Motor neuron (in vitro differentiated cells): ENCODE results near the gene DNAJB6. TPM values are rescaled to one million over a fixed set of nuclear protein-coding genes. Genes with fewer than 3 reads are reported as not detected.
A peak's percentile ranks its signal among the peaks of the same experiment; 100 is the strongest.
"Not testable (repeated sequence)": the region's sequence is repeated elsewhere in the genome, so short reads cannot be mapped to it uniquely, and the experiment has no call there.

Experiments used
- ATAC-seq, 8 experiments: fragments of 200-7000 bp; cut with Tn5 transposase; replicated peaks in 6 of 8; 2 replicates each; pipeline ENCODE4 v1.8.0; 2021; ENCODE audit warnings: mild to moderate bottlenecking in 8 of 8, moderate library complexity in 8 of 8
- H3K27ac ChIP-seq, 2 donors: fragments of 250-450 bp; sonication (Bioruptor Pico); 2 replicates each; pipeline ENCODE4 v1.9.0; 2021; ENCODE audit warnings: antibody characterized with exemption in 2 of 2, mild to moderate bottlenecking in 2 of 2, moderate library complexity in 1 of 2
- H3K4me1 ChIP-seq, 2 donors: fragments of 250-450 bp; sonication (Bioruptor Pico); replicated peaks in 1 of 2; 2 replicates each; pipeline ENCODE4 v1.6.1; 2021; ENCODE audit warnings: antibody characterized with exemption in 2 of 2, mild to moderate bottlenecking in 2 of 2, moderate library complexity in 1 of 2
- H3K4me3 ChIP-seq, 5 donors: fragments of 250-450 bp; sonication (Bioruptor Pico); 2 replicates each; pipeline ENCODE4 v1.9.0; 2021; ENCODE audit warnings: antibody characterized with exemption in 5 of 5, mild to moderate bottlenecking in 5 of 5, moderate library complexity in 4 of 5
- WGBS, 10 experiments: fragments of 450-650 bp; shearing (Covaris generic); methylation state at CpG; one replicate each; pipeline ENCODE4 v1.0.0; 2022; 5-methylcytosine and 5-hydroxymethylcytosine counted together
- in situ Hi-C, 9 experiments: fragments of 400-800 bp; cut with MboI; loops; one replicate each; pipeline ENCODE4 v1.15.0; 2021; ENCODE audit warnings: low sequenced_read_pairs in 9 of 9, low pct_unique_long_range_greater_than_20kb in 2 of 9; ENCODE audit not compliant: unreplicated experiment in 9 of 9
- total RNA-seq, 8 experiments: library from RNA; unstranded; fragments of 300-600 nt; gene quantifications; 2 replicates each; pipeline versions ENCODE4 v1.2.3 to v1.2.4, GENCODE V29; 2022

DNAJB6 gene
- total RNA-seq, 8 experiments from 2014 or later: 74.7 to 138 (median 109) TPM

DNA sequence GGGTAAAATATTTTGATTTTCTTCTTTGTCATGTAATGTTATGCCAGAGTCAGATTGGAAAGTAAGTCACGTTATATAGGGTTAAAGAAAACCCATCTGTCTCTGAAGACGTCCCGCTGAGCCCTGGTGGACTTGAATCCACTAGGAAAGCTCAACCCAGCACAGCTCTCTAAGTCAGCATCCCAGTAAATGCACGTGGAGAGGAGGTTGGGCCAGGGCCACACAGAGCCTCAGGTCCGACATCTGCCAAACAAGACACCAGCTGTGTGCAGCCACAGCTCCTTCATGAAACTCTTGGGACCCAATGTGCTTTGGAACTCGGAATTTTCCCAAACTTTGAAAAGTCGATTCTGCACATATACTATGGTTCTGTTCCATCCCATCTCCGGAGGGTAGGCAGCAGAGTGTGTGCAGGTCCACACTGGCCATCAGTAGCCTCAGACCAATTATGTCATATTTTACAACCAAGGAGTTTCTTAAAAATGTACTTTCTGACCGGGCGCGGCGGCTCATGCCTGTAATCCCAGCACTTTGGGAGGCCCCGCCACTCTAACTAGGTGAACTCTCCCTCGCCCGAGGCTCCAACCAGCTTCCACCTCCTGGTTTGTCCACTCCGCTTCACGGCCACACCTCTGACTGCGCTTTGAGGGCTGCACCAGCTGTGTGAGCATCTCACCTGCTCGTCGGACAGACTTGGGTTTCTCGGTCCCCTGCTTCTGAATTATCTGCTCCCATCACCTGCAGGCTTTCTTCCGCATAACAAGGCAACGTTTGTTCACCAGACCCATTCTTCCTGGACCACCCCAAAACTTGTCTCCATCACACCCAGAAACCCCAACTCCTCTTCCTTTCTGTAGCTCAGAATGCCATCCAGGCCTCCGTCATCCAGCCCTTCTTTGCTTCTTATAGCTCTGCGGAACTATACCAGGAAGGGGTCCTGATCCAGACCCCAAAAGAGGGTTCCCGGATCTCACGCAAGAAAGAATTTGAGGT is 29.7 kb upstream of the DNAJB6 start:
- peaks cover 0 to 4% of the 10 kb centered on the region in 2 donors for H3K4me1 ChIP-seq
- no peak overlapping the region for H3K4me3 ChIP-seq
- in situ Hi-C loops: no loop called here
- ATAC-seq: no peak
- H3K27ac ChIP-seq: no peak overlapping the region
- 66 to 100% (median 74%) methylated on average over 3 to 15 of the region's 27 CpGs for WGBS, 10 experiments

DNA sequence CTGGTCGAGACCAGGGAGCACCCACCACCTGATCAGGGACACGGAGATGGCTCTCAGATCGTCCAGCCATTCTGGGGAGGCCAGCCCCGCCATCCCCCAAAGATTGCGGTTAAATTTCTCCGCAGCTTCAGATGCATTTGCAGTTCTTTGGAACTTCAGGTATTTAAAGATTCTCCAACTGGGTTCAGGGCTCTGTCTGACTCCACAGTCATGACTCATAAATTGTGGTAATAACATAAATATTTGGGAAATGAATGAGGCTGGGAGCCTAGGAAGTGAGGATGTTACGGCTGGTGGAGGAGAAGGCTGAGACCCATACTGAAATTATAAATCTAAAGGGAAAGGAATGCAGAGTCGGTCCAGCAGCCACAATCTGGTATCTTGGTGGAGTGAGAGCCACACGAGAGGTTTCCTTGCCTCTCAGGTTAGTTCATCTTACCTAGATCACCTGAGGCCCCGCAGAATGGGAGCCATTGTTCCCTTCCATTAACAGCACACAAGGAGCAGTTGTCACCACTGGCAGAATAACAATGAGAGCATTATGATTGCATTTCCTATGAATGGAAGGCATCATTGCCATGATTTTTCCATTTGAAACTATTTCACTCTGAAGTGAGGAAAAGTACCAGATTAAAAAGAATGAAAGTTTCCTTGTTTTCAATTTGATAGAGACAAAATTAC is 26.7 kb upstream of the DNAJB6 start:
- Histone ChIP-seq H3K4me3 (no peak overlapping the region), H3K27ac (no peak overlapping the region), H3K4me1 (peaks cover 0 to 4% of the 10 kb centered on the region in 2 donors)
- 0 to 82% (median 20%) methylated on average over 1 to 8 of the region's 10 CpGs; no CpG with 5 or more reads in 2 of the 10 experiments for WGBS, 10 experiments
- ATAC-seq: peak in 2 of 8 experiments; percentile 61 to 76
- in situ Hi-C loops: no loop called here

GRCh38 chr7:157310676-157311185 is 26.1 kb upstream of the DNAJB6 start:
- WGBS, 10 experiments: 0 to 63% (median 42%) methylated on average over 1 to 6 of the region's 7 CpGs; no CpG with 5 or more reads in 1 of the 10 experiments

GRCh38 chr7:157312941-157313340 is 23.9 kb upstream of the DNAJB6 start:
- 61 to 100% (median 80%) methylated on average over 1 to 6 of the region's 7 CpGs; no CpG with 5 or more reads in 1 of the 10 experiments for WGBS, 10 experiments
- H3K4me1 ChIP-seq: no peaks in the 10 kb centered on the region
- ATAC-seq: no peak
- H3K27ac ChIP-seq: no peak overlapping the region
- in situ Hi-C loops: no loop called here
- H3K4me3 ChIP-seq: no peak overlapping the region

More at GRCh38 chr7:157310676-157311185, 26.1 kb upstream of the DNAJB6 start:
- Histone ChIP-seq H3K4me1 (peaks cover 0 to 4% of the 10 kb centered on the region in 2 donors), H3K27ac (no peak overlapping the region), H3K4me3 (no peak overlapping the region)
- ATAC-seq: peak in 3 of 8 experiments; percentile 7 to 45 (median 39)
- in situ Hi-C loops: no loop called here

GRCh38 chr7:157313645-157314044 is 23.2 kb upstream of the DNAJB6 start:
- Histone ChIP-seq H3K27ac (no peak overlapping the region), H3K4me1 (no peaks in the 10 kb centered on the region), H3K4me3 (no peak overlapping the region)
- ATAC-seq: no peak
- 80 to 85% (median 84%) methylated on average over 7 to 8 of the region's 15 CpGs; no CpG with 5 or more reads in 7 of the 10 experiments for WGBS, 10 experiments
- in situ Hi-C loops: no loop called here

- 19 to 76% (median 56%) methylated on average over 3 to 7 of the region's 14 CpGs; no CpG with 5 or more reads in 2 of the 10 experiments for WGBS, 10 experiments
Observed at GRCh38 chr7:157318015-157318706, 18.6 kb upstream of the DNAJB6 start.

DNA sequence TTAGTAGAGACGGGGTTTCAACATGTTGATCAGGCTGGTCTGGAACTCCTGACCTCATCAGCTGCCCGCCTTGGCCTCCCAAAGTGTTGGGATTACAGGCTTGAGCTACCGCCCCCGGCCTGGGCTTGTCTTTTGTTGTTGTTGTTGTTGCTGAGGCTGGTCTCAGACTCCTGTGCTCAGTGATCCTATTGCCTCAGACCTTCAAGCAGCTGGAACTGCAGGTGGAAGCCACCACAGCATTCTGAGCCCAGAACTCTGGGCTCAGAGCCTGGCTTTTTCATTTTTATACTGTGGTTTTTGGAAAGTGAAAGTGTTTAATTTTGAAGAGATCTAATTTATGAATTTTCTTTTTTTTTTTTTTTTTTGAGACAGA is 16.2 kb upstream of the DNAJB6 start:
- in situ Hi-C loops: no loop called here
- no peak overlapping the region for H3K27ac ChIP-seq
- peak in 1 of 8 experiments; percentile 21 for ATAC-seq
- no peak overlapping the region for H3K4me3 ChIP-seq
- peaks cover 0 to 2% of the 10 kb centered on the region in 2 donors for H3K4me1 ChIP-seq
- WGBS, 10 experiments: 25 to 100% (median 86%) methylated on average over 2 to 4 of the region's 4 CpGs; no CpG with 5 or more reads in 4 of the 10 experiments

More at GRCh38 chr7:157318015-157318706, 18.6 kb upstream of the DNAJB6 start:
- in situ Hi-C loops: no loop called here
- Histone ChIP-seq H3K27ac (no peak overlapping the region), H3K4me3 (no peak overlapping the region), H3K4me1 (peaks cover 0 to 2% of the 10 kb centered on the region in 2 donors)
- peak in 2 of 8 experiments; percentile 36 to 67 for ATAC-seq

GRCh38 chr7:157323401-157323800 is 13.4 kb upstream of the DNAJB6 start:
- no peak for ATAC-seq
- in situ Hi-C loops: no loop called here
- H3K4me3 ChIP-seq: no peak overlapping the region
- H3K27ac ChIP-seq: no peak overlapping the region
- H3K4me1 ChIP-seq: peaks cover 0 to 2% of the 10 kb centered on the region in 2 donors
- WGBS, 10 experiments: 64 to 100% (median 80%) methylated on average over 1 to 4 of the region's 4 CpGs; no CpG with 5 or more reads in 1 of the 10 experiments

DNA sequence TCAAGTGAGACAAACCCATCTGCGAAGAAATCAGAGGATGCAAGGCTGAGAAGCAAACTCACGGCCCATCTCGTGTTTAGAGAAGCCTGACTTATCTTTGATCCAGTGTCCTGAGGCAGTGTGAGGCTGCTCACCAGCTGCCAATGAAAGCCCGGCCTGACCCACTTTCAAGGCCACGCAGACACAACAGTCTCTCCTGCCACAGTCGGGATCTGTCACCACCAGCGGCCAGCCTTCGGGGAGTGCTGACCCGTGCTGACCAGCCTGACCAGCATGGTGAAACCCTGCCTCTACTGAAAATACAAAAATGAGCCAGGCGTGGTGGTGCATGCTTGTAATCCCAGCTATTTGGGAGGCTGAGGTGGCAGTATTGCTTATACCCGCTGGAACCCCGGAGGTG is 7.4 kb upstream of the DNAJB6 start:
- no peak for ATAC-seq
- WGBS, 10 experiments: 63 to 100% (median 88%) methylated on average over 1 to 6 of the region's 12 CpGs; no CpG with 5 or more reads in 3 of the 10 experiments
- no peak overlapping the region for H3K4me3 ChIP-seq
- in situ Hi-C loops: no loop called here
- no peaks in the 10 kb centered on the region for H3K4me1 ChIP-seq
- H3K27ac ChIP-seq: no peak overlapping the region

DNA sequence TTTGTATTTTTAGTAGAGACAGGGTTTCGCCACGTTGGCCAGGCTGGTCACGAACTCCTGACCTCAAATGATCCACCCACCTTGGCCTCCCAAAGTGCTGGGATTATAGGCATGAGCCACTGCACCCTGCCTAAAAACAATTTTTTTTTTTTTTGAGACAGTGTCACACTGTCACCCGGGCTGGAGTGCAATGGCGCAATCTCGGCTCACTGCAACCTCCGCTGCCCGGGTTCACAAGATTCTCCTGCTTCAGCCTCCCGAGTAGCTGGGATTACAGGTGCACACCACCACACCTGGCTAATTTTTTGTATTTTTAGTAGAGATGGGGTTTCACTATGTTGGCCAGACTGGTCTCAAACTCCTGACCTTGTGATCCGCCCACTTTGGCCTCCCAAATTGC is 6.2 kb upstream of the DNAJB6 start:
- in situ Hi-C loops, H3K4me1 ChIP-seq, ATAC-seq, H3K27ac ChIP-seq, H3K4me3 ChIP-seq: not testable (repeated sequence)
- 67 to 93% (median 77%) methylated on average over 1 to 7 of the region's 10 CpGs; no CpG with 5 or more reads in 4 of the 10 experiments for WGBS, 10 experiments

GRCh38 chr7:157331049-157331448 is 5.8 kb upstream of the DNAJB6 start:
- in situ Hi-C loops, H3K4me3 ChIP-seq, H3K4me1 ChIP-seq, ATAC-seq, H3K27ac ChIP-seq: not testable (repeated sequence)
- 29 to 72% (median 54%) methylated on average over 3 to 6 of the region's 7 CpGs; no CpG with 5 or more reads in 4 of the 10 experiments for WGBS, 10 experiments

DNA sequence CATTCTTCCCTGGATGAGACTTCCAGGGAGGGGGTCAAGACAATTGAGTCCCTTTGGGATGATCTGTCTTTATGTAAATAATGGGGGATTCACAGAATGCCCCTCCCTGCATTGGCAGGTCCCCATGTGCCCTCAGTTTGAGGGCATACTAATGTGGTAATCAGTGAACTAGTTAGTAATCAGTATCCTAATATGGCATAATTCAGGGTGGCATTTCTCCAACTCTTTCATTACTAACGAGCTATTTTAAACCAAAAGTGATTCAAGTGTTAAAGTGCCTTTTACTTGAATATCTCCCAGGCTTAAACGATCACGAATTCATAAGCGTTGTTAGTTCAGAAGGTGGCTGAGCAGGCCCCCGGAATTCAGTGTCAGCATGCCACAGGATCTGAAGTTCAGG is 1.6 kb upstream of the DNAJB6 start:
- no peak for ATAC-seq
- 50 to 100% (median 79%) methylated on average over 1 to 5 of the region's 5 CpGs; no CpG with 5 or more reads in 2 of the 10 experiments for WGBS, 10 experiments
- Histone ChIP-seq H3K27ac (no peak overlapping the region), H3K4me3 (no peak overlapping the region), H3K4me1 (peaks cover 13 to 22% of the 10 kb centered on the region in 2 donors)
- in situ Hi-C loops: no loop called here
